ENCODE data around the gene P4HB. TPM values are rescaled to one million over a fixed set of nuclear protein-coding genes. Genes with fewer than 3 reads are reported as not detected.

P4HB gene
- total and polyA plus RNA-seq, 2 of the 4 experiments (the other 2 are of a cell fraction) = 599 to 932 TPM

DNA sequence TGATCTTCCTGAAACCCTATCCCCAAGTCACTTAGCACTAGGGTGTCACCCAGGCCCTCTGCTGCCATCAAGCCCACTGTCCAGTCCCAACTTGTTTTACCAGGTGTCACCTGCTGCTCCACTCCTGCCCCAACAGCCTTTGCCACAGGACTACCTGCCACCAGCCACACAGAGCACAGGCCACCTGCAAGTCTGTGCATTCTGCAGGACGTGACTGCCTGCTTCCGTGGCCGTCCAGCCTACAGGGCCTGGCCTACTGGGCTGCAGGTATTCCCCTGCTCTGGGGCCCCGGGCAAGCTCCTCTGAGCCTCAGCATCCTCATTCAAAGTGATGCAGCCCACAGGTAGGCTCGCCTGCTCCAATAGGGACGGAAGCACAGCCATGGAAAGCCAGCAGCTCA lies 30.5 kb downstream of the P4HB start:
- H3K27me3 ChIP-seq (ENCODE audit: control insufficient read depth, insufficient read depth, low read length) = no peaks in the 10 kb centered on the region
- peaks cover 30% of the 10 kb centered on the region for H3K9me1 ChIP-seq (ENCODE audit: insufficient read depth, low read length)
- POLR2A ChIA-PET (ENCODE audit: unreplicated experiment) = no interaction called here
- H2BK15ac ChIP-seq (ENCODE audit: low read depth, low read length) = no peak overlapping the region
- no peak overlapping the region for H3K4me2 ChIP-seq (ENCODE audit: low read depth, low read length)
- TF ChIP-seq FOS (IDR thresholded peaks at IDR 0.05; ENCODE audit: low read depth, low read length) = no peak
- no peak for TF ChIP-seq MXI1 (IDR thresholded peaks at IDR 0.05; ENCODE audit: borderline replicate concordance, low read depth, low read length)
- no peak for TF ChIP-seq POLR2A (IDR thresholded peaks at IDR 0.05; ENCODE audit: low read depth, low read length)
- no peak for TF ChIP-seq BHLHE40 (IDR thresholded peaks at IDR 0.05; ENCODE audit: low read depth, low read length)
- TF ChIP-seq, protein P1, sequence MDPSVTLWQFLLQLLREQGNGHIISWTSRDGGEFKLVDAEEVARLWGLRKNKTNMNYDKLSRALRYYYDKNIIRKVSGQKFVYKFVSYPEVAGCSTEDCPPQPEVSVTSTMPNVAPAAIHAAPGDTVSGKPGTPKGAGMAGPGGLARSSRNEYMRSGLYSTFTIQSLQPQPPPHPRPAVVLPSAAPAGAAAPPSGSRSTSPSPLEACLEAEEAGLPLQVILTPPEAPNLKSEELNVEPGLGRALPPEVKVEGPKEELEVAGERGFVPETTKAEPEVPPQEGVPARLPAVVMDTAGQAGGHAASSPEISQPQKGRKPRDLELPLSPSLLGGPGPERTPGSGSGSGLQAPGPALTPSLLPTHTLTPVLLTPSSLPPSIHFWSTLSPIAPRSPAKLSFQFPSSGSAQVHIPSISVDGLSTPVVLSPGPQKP (IDR thresholded peaks at IDR 0.05; ENCODE audit: borderline replicate concordance, low read depth, low read length) = no peak
- no peak for TF ChIP-seq RAD21 (IDR thresholded peaks at IDR 0.05; ENCODE audit: low read length)
- no peak for TF ChIP-seq CTCF (conservative IDR thresholded peaks at IDR 0.05; ENCODE audit: low read depth, low read length)
- TF ChIP-seq NFE2L2 (IDR thresholded peaks at IDR 0.05; ENCODE audit: low read depth, low read length) = no peak
- TF ChIP-seq CHD1 (IDR thresholded peaks at IDR 0.05; ENCODE audit: low read depth, low read length) = no peak
- no peak overlapping the region for H4K5ac ChIP-seq (ENCODE audit: low read depth, low read length)
- dilution Hi-C loops (cut with HindIII; ENCODE audit: low sequenced_read_pairs, unreplicated experiment) = no loop called here
- DNase-seq (no peak), ATAC-seq (ENCODE audit: low read depth) (no peak)
- no peak overlapping the region for H3K18ac ChIP-seq (ENCODE audit: low read depth, low read length)
- no peak overlapping the region for H3K56ac ChIP-seq (ENCODE audit: extremely low read depth, insufficient read depth, low read length)
- H3K4ac ChIP-seq (ENCODE audit: low read depth, low read length) = no peak overlapping the region
- no peak overlapping the region for H3K27ac ChIP-seq (ENCODE audit: insufficient read depth, low read length)
- peaks cover 46% of the 10 kb centered on the region for H4K20me1 ChIP-seq (ENCODE audit: insufficient read depth, low read length)
- peaks cover 25 to 79% of the 10 kb centered on the region in 2 experiments for H3K79me1 ChIP-seq (ENCODE audit: low read depth in 1 of 2, low read length in 2 of 2)
- BruUV-seq (replicated peaks) = no TSS peak
- no peak overlapping the region for H2AK5ac ChIP-seq (ENCODE audit: low read depth, low read length)
- H2BK120ac ChIP-seq (ENCODE audit: low read depth, low read length) = no peak overlapping the region
- no peak overlapping the region for H4K91ac ChIP-seq (ENCODE audit: insufficient read depth, low read depth, low read length)
- H3K14ac ChIP-seq (replicated peaks; ENCODE audit: low read depth, low read length) = no peak overlapping the region
- H2AFZ ChIP-seq (replicated peaks; ENCODE audit: low read length, poor library complexity) = no peak overlapping the region
- H3K9ac ChIP-seq (ENCODE audit: low read depth, low read length) = no peak overlapping the region
- WGBS, 2 experiments (ENCODE audit: extremely low coverage in 2 of 2, insufficient read length in 1 of 2) = 80% methylated on average over 3 of the region's 6 CpGs; no CpG with 5 or more reads in 1 of the 2 experiments
- H2AK9ac ChIP-seq (replicated peaks; ENCODE audit: low read depth, low read length, poor library complexity) = no peak overlapping the region
- no peak overlapping the region for H4K8ac ChIP-seq (ENCODE audit: low read depth in 2 of 2, low read length in 2 of 2)
- no peaks in the 10 kb centered on the region for H3K9me3 ChIP-seq (ENCODE audit: control insufficient read depth, insufficient read depth, low read length)
- H3K23ac ChIP-seq (ENCODE audit: low read depth, low read length) = no peak overlapping the region
- peaks cover 15% of the 10 kb centered on the region for H3K4me1 ChIP-seq (ENCODE audit: control insufficient read depth, insufficient read depth, low read length)
- no peak overlapping the region for H2BK20ac ChIP-seq (ENCODE audit: low read depth, low read length)
- in situ Hi-C loops (cut with MboI; ENCODE audit: low sequenced_read_pairs) = no loop called here
- H3K4me3 ChIP-seq (ENCODE audit: insufficient read depth, low read depth, low read length) = no peak overlapping the region
- intact Hi-C loops (cut with micrococcal nuclease) = no loop called here
- H2BK5ac ChIP-seq (ENCODE audit: low read depth, low read length, poor library complexity, severe bottlenecking) = no peak overlapping the region
- peaks cover 6% of the 10 kb centered on the region; the same call in 1 of the 2 replicates for H3K36me3 ChIP-seq (ENCODE audit: control insufficient read depth, insufficient read depth, low read length)
- CTCF ChIA-PET = no interaction called here
